CD4-positive, alpha-beta T cell (primary cell): ENCODE results near the gene SLC39A6. TPM values are rescaled to one million over a fixed set of nuclear protein-coding genes. Genes with fewer than 3 reads are reported as not detected.
A peak's percentile ranks its signal among the peaks of the same experiment; 100 is the strongest.

Source experiments
- ATAC-seq: fragments of 200-7000 bp; cut with Tn5 transposase; one replicate; pipeline ENCODE4 v1.10.0; 2022; ENCODE audit warnings: mild to moderate bottlenecking; ENCODE audit not compliant: poor library complexity
- CTCF ChIA-PET: fragments of 350-600 bp; sonication (Branson Sonifier 250); formaldehyde crosslinking; loops from one replicate; lab custom pipeline; 2021; ENCODE audit warnings: antibody characterized with exemption, inconsistent platforms; lab: Charles Lee
- POLR2A ChIA-PET: fragments of 350-600 bp; sonication (Branson Sonifier 250); formaldehyde crosslinking; loops from one replicate; lab custom pipeline; 2021; ENCODE audit warnings: antibody characterized with exemption, inconsistent platforms; lab: Charles Lee
- DNase-seq, 14 experiments: peaks; one replicate each; pipeline ENCODE4 v3.0.0-alpha.2; 2013 to 2020; ENCODE audit warnings: mixed read lengths in 2 of 14
- H3K27ac ChIP-seq, 2 donors: one replicate each; pipeline versions ENCODE4 v1.5.1 to v1.7.0; 2013; ENCODE audit warnings: low read length in 2 of 2, low read depth in 1 of 2, mild to moderate bottlenecking in 1 of 2
- H3K27me3 ChIP-seq, 2 experiments: 1 replicate in 1 of 2; 2 replicates in 1 of 2; pipeline versions ENCODE4 v1.6.1 to v1.7.0; 2013; ENCODE audit warnings: low read length in 2 of 2, control low read depth in 1 of 2, mild to moderate bottlenecking in 1 of 2, moderate library complexity in 1 of 2; ENCODE audit not compliant: insufficient read depth in 2 of 2, control insufficient read depth in 1 of 2
- H3K36me3 ChIP-seq: one replicate; pipeline ENCODE4 v1.6.1; 2013; ENCODE audit warnings: low read length, control low read depth; ENCODE audit not compliant: insufficient read depth
- H3K4me1 ChIP-seq: one replicate; pipeline ENCODE4 v1.6.1; 2013; ENCODE audit warnings: low read length, control low read depth; ENCODE audit not compliant: insufficient read depth
- H3K4me3 ChIP-seq: one replicate; pipeline ENCODE4 v1.5.1; 2013; ENCODE audit warnings: mild to moderate bottlenecking, low read length, moderate library complexity
- H3K9me3 ChIP-seq, 2 experiments: 1 replicate in 1 of 2; 2 replicates in 1 of 2; pipeline versions ENCODE4 v1.6.1 to v1.7.0; 2013; ENCODE audit warnings: low read length in 2 of 2, mild to moderate bottlenecking in 2 of 2, control low read depth in 1 of 2, moderate library complexity in 1 of 2; ENCODE audit not compliant: control insufficient read depth in 1 of 2, insufficient read depth in 1 of 2
- H3K27ac Mint-ChIP-seq: one replicate; pipeline ENCODE4 v1.8.0; 2020; ENCODE audit warnings: mixed read lengths
- H3K27me3 Mint-ChIP-seq: one replicate; pipeline ENCODE4 v1.8.0; 2021; ENCODE audit warnings: mixed read lengths
- H3K36me3 Mint-ChIP-seq: one replicate; pipeline ENCODE4 v1.8.0; 2021; ENCODE audit warnings: low read depth, mixed read lengths
- H3K4me1 Mint-ChIP-seq: one replicate; pipeline ENCODE4 v1.8.0; 2021; ENCODE audit warnings: low read depth, mixed read lengths
- H3K4me3 Mint-ChIP-seq: one replicate; pipeline ENCODE4 v1.8.0; 2020; ENCODE audit warnings: mild to moderate bottlenecking, mixed read lengths
- H3K9me3 Mint-ChIP-seq: one replicate; pipeline ENCODE4 v1.8.0; 2020; ENCODE audit warnings: mixed read lengths
- intact Hi-C, 2 experiments: fragments of 100-400 bp; cut with DNase I in 1 of 2; cut with micrococcal nuclease in 1 of 2; formaldehyde crosslinking; loops; one replicate each; pipeline versions ENCODE4 v1.15.1 to v1.9.0; 2023 to 2025; cut with DNase I, micrococcal nuclease
- total RNA-seq, 174 experiments: library from RNA in 2 of 174; stranded (reverse) in 2 of 174; gene quantifications; one replicate each; pipeline ENCODE4 v1.2.3 and lab custom pipeline; 2021 to 2026
- TF ChIP-seq, protein P1 (sequence below): fragments of 200-600 bp; IDR thresholded peaks from one replicate; pipeline ENCODE4 v1.8.0; 2022; ENCODE audit warnings: antibody characterized with exemption, mild to moderate bottlenecking

The SLC39A6 gene
- total RNA-seq, 2 experiments from 2014 or later: 10.6 to 11.0 TPM

DNA sequence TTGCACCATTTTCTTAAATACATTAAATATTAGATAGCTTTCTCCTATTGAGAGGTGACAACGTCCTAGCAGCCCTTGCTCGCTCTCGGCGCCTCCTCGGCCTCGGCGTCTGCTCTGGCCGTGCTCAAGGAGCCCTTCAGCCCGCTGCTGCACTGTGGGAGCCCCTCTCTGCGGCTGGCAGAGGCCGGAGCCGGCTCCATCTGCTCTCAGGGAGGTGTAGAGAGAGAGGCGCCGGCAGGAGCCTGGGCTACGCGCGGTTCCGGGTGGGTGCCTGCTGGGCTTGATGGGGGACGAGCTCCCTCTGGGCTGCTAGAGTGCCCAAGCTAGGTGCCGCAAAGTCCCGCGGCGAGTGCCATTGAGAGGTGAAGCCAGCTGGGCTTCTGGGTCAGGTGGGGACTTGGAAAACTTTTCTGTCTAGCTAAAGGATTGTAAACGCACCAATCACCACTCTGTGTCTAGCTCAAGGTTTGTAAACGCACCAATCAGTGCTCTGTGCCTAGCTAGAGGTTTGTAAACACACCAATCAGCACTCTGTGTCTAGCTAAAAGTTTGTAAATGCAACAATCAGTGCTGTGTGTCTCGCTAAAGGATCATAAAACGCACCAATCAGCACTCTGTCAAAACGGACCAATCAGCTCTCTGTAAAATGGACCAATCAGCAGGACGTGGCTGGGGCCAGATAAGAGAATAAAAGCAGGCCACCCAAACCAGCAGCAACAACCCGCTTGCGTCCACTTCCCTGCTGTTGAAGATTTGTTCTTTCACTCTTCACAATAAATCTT is 64.9 kb downstream of the SLC39A6 start:
- Mint-ChIP-seq H3K4me3 (peak overlapping the region; percentile 54), H3K36me3 (peaks cover 33% of the 10 kb centered on the region), H3K9me3 (no peaks in the 10 kb centered on the region), H3K4me1 (peaks cover 60% of the 10 kb centered on the region), H3K27me3 (no peaks in the 10 kb centered on the region), H3K27ac (no peak overlapping the region)
- H3K27me3 ChIP-seq: no peaks in the 10 kb centered on the region
- DNase-seq (no peak), ATAC-seq (no peak)
- H3K4me3 ChIP-seq: no peak overlapping the region
- no peak overlapping the region for H3K27ac ChIP-seq
- intact Hi-C loops: loop anchor here in 1 of 2 experiments (10.0 kb wide), 1 partner anchor 719 kb away; the partner anchor contains the start of gene ZNF24
- peaks cover 17% of the 10 kb centered on the region for H3K4me1 ChIP-seq
- POLR2A ChIA-PET: interaction anchor here (1.8 to 3.2 kb wide), 2 partner anchors 67 to 92 kb away, joined by 4 to 24 read pairs; partner anchors contain the start of gene RMP24
- no peaks in the 10 kb centered on the region for H3K36me3 ChIP-seq
- TF ChIP-seq, protein P1, sequence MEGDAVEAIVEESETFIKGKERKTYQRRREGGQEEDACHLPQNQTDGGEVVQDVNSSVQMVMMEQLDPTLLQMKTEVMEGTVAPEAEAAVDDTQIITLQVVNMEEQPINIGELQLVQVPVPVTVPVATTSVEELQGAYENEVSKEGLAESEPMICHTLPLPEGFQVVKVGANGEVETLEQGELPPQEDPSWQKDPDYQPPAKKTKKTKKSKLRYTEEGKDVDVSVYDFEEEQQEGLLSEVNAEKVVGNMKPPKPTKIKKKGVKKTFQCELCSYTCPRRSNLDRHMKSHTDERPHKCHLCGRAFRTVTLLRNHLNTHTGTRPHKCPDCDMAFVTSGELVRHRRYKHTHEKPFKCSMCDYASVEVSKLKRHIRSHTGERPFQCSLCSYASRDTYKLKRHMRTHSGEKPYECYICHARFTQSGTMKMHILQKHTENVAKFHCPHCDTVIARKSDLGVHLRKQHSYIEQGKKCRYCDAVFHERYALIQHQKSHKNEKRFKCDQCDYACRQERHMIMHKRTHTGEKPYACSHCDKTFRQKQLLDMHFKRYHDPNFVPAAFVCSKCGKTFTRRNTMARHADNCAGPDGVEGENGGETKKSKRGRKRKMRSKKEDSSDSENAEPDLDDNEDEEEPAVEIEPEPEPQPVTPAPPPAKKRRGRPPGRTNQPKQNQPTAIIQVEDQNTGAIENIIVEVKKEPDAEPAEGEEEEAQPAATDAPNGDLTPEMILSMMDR: no peak
- CTCF ChIA-PET: no interaction called here
- H3K9me3 ChIP-seq: no peaks in the 10 kb centered on the region

DNA sequence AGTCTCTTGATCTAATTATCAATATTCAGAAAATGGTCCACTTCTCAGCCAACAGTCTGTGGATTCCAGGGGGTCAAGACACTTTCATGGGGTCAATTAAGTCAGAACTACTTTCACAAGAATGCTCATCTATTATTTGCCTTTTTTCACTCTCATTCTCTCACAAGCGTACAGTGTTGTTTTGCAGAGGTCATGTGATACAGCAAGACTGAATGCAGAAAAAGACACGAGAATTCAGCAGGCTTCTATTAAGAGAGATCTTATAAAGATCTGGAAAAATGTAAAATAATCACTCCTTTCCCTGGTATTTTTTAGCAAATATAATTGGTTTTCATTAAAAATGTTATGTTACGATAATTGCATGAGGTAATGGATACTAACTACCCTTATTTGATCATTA is 70.5 kb downstream of the SLC39A6 start:
- H3K4me3 Mint-ChIP-seq: no peak overlapping the region
- H3K27ac ChIP-seq: no peak overlapping the region
- H3K9me3 Mint-ChIP-seq: no peaks in the 10 kb centered on the region
- H3K4me1 ChIP-seq: peaks cover 5% of the 10 kb centered on the region
- peaks cover 68% of the 10 kb centered on the region for H3K4me1 Mint-ChIP-seq
- peaks cover 26% of the 10 kb centered on the region for H3K36me3 Mint-ChIP-seq
- H3K27ac Mint-ChIP-seq: no peak overlapping the region
- H3K4me3 ChIP-seq: no peak overlapping the region
- POLR2A ChIA-PET: no interaction called here
- TF ChIP-seq, protein P1: no peak
- H3K36me3 ChIP-seq: no peaks in the 10 kb centered on the region
- ATAC-seq (no peak), DNase-seq (no peak)
- CTCF ChIA-PET: no interaction called here
- no peaks in the 10 kb centered on the region for H3K9me3 ChIP-seq
- H3K27me3 Mint-ChIP-seq: no peaks in the 10 kb centered on the region
- no peaks in the 10 kb centered on the region for H3K27me3 ChIP-seq
- intact Hi-C loops: no loop called here

Other genes starting within 250 kb of the SLC39A6 start
- gene RPRD1A, start 61.8 kb downstream of the SLC39A6 start, total RNA-seq: 10 to 100 TPM; 21.8 to 25.1 TPM
- gene ELP2, start 559 bp upstream of the SLC39A6 start, total RNA-seq: 100 to 1,000 TPM; 200 to 206 TPM
- not detected for gene MOCOS, start 58.2 kb upstream of the SLC39A6 start, total RNA-seq
- not detected for gene FHOD3, start 168.4 kb upstream of the SLC39A6 start, total RNA-seq